ENCODE data around the gene PLG. TPM values are rescaled to one million over a fixed set of nuclear protein-coding genes. Genes with fewer than 3 reads are reported as not detected.
"Not testable (repeated sequence)": the region's sequence is repeated elsewhere in the genome, so short reads cannot be mapped to it uniquely, and the experiment has no call there.

PLG gene
- total RNA-seq, 1 donor, result 0.36 TPM

DNA sequence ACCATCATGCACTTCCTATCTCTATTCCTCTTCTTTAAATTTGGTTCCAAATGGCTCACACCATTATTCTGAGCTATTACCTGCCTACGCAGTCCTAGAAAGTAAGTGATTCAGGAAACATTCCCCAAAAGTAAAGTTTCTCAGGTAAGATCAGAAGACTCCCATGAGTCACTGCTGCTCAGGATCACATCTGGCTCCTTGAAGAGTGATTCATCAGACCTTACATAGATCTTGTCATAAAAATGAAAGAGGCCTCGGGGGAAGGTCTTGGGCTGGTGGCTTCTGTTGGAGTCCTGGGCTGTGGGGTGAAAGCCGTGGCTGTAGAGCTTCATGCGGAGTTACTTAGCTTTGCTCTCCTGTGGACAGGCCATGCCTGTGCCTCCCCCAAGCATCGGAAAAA lies 35.9 kb downstream of the PLG start:
- Histone ChIP-seq H3K27me3 (ENCODE audit: insufficient read depth, low read length) (no peaks in the 10 kb centered on the region), H3K4me3 (ENCODE audit: insufficient read depth, low read length) (no peak overlapping the region), H3K4me1 (ENCODE audit: insufficient read depth, low read length) (no peaks in the 10 kb centered on the region), H3K79me2 (ENCODE audit: insufficient read depth, low read length) (no peaks in the 10 kb centered on the region), H3K4me2 (ENCODE audit: insufficient read depth, low read length) (no peak overlapping the region), H2AFZ (ENCODE audit: low read length) (no peak overlapping the region), H3K27ac (ENCODE audit: low read depth, low read length) (no peak overlapping the region), H3K36me3 (ENCODE audit: insufficient read depth, low read length) (no peaks in the 10 kb centered on the region), H4K20me1 (ENCODE audit: insufficient read depth, low read length) (no peaks in the 10 kb centered on the region), H3K9me3 (ENCODE audit: low read depth, low read length) (no peaks in the 10 kb centered on the region)
- TF ChIP-seq, protein P1, sequence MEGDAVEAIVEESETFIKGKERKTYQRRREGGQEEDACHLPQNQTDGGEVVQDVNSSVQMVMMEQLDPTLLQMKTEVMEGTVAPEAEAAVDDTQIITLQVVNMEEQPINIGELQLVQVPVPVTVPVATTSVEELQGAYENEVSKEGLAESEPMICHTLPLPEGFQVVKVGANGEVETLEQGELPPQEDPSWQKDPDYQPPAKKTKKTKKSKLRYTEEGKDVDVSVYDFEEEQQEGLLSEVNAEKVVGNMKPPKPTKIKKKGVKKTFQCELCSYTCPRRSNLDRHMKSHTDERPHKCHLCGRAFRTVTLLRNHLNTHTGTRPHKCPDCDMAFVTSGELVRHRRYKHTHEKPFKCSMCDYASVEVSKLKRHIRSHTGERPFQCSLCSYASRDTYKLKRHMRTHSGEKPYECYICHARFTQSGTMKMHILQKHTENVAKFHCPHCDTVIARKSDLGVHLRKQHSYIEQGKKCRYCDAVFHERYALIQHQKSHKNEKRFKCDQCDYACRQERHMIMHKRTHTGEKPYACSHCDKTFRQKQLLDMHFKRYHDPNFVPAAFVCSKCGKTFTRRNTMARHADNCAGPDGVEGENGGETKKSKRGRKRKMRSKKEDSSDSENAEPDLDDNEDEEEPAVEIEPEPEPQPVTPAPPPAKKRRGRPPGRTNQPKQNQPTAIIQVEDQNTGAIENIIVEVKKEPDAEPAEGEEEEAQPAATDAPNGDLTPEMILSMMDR (IDR thresholded peaks at IDR 0.05; ENCODE audit: extremely low read depth, low read depth, low read length), result no peak
- DNase-seq (ENCODE audit: insufficient read length, low spot score, missing footprints), result no peak

DNA sequence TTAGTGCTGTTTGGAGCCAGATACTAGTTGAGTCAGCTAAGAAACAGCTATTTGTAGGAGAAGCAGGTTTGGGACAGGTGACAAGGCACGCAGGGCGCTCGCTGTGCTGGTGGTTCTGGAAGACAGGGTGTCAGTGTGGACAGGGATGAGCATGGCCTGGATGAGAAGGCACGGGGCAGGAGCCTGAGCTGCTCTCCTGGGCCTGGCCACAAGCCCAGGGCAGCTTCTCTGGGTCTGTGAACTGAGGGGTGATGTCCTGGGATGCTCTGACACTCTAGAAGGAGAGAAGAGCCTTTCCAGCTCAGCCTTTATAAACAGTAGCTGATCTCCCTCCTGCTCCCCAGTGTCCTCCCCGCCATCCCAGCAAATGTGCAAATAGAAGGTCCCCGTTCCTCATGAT lies 37.9 kb downstream of the PLG start:
- no peak overlapping the region for H3K4me3 ChIP-seq (ENCODE audit: insufficient read depth, low read length)
- no peaks in the 10 kb centered on the region for H3K27me3 ChIP-seq (ENCODE audit: insufficient read depth, low read length)
- H3K79me2 ChIP-seq (ENCODE audit: insufficient read depth, low read length), result no peaks in the 10 kb centered on the region
- no peaks in the 10 kb centered on the region for H3K36me3 ChIP-seq (ENCODE audit: insufficient read depth, low read length)
- DNase-seq (ENCODE audit: insufficient read length, low spot score, missing footprints), result peak; percentile 10
- no peaks in the 10 kb centered on the region for H3K4me1 ChIP-seq (ENCODE audit: insufficient read depth, low read length)
- TF ChIP-seq, protein P1 (IDR thresholded peaks at IDR 0.05; ENCODE audit: extremely low read depth, low read depth, low read length), result no peak
- no peak overlapping the region for H2AFZ ChIP-seq (ENCODE audit: low read length)
- no peak overlapping the region for H3K27ac ChIP-seq (ENCODE audit: low read depth, low read length)
- no peaks in the 10 kb centered on the region for H3K9me3 ChIP-seq (ENCODE audit: low read depth, low read length)
- H4K20me1 ChIP-seq (ENCODE audit: insufficient read depth, low read length), result no peaks in the 10 kb centered on the region
- H3K4me2 ChIP-seq (ENCODE audit: insufficient read depth, low read length), result no peak overlapping the region

DNA sequence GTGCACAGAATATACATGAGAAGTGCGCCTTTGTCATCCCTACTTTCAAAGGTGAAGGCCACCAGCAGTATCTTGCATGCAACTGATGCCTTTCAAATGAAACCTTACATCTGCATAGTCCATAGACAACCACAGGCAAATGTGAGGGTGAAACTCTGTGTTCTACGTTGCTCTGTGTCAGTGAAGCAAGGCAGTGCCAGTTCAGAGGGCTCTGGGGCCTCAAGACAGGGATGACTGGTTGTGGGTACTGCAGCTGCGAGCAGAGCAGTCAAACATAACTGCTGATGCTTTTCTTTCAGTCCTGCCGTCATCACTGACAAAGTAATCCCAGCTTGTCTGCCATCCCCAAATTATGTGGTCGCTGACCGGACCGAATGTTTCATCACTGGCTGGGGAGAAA lies 39.0 kb downstream of the PLG start:
- H3K27ac ChIP-seq (ENCODE audit: low read depth, low read length); H3K36me3 ChIP-seq (ENCODE audit: insufficient read depth, low read length); H3K27me3 ChIP-seq (ENCODE audit: insufficient read depth, low read length); H3K4me2 ChIP-seq (ENCODE audit: insufficient read depth, low read length); DNase-seq (ENCODE audit: insufficient read length, low spot score, missing footprints); H3K9me3 ChIP-seq (ENCODE audit: low read depth, low read length); H2AFZ ChIP-seq (ENCODE audit: low read length); H3K4me1 ChIP-seq (ENCODE audit: insufficient read depth, low read length); H3K79me2 ChIP-seq (ENCODE audit: insufficient read depth, low read length); H3K4me3 ChIP-seq (ENCODE audit: insufficient read depth, low read length); H4K20me1 ChIP-seq (ENCODE audit: insufficient read depth, low read length): not testable (repeated sequence)

DNA sequence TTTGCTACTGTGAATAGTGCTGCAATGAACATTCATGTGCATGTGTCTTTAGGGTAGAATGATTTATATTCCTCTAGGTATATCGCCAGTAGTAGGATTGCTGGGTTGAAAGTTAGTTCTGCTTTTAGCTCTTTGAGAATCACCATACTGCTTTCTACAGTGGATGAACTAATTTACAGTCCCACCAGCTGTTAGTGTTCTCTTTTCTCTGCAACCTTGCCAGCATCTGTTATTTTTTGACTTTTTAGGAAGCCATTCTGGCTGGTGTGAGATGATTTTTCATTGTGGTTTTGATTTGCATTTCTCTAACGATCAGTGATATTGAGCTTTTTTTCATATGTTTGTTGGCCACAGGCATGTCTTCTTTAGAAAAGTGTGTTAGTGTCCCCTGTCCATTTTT lies 40.0 kb downstream of the PLG start:
- H3K27me3 ChIP-seq (ENCODE audit: insufficient read depth, low read length), result no peaks in the 10 kb centered on the region
- no peaks in the 10 kb centered on the region for H3K36me3 ChIP-seq (ENCODE audit: insufficient read depth, low read length)
- H4K20me1 ChIP-seq (ENCODE audit: insufficient read depth, low read length), result no peaks in the 10 kb centered on the region
- DNase-seq (ENCODE audit: insufficient read length, low spot score, missing footprints), result no peak
- no peak overlapping the region for H3K27ac ChIP-seq (ENCODE audit: low read depth, low read length)
- no peaks in the 10 kb centered on the region for H3K9me3 ChIP-seq (ENCODE audit: low read depth, low read length)
- H3K4me2 ChIP-seq (ENCODE audit: insufficient read depth, low read length), result no peak overlapping the region
- H2AFZ ChIP-seq (ENCODE audit: low read length), result no peak overlapping the region
- H3K4me1 ChIP-seq (ENCODE audit: insufficient read depth, low read length), result no peaks in the 10 kb centered on the region
- H3K79me2 ChIP-seq (ENCODE audit: insufficient read depth, low read length), result no peaks in the 10 kb centered on the region
- no peak overlapping the region for H3K4me3 ChIP-seq (ENCODE audit: insufficient read depth, low read length)
- TF ChIP-seq, protein P1 (IDR thresholded peaks at IDR 0.05; ENCODE audit: extremely low read depth, low read depth, low read length), result no peak

Measured in osteoblast (primary cell).